H9 (cell line): ENCODE data around the gene EXOC3L4. TPM values are rescaled to one million over a fixed set of nuclear protein-coding genes. Genes with fewer than 3 reads are reported as not detected.

Source experiments
- DNase-seq: peaks from one replicate; pipeline ENCODE4 v3.0.0-alpha.2; 2017
- H2AFZ ChIP-seq: one replicate; pipeline ENCODE4 v1.6.1; 2013; ENCODE audit warnings: mild to moderate bottlenecking, low read length, control low read depth, moderate library complexity
- H2AK5ac ChIP-seq: 2 replicates; pipeline ENCODE4 v1.6.1; 2013; ENCODE audit warnings: low read length, control low read depth, mixed read lengths; ENCODE audit not compliant: insufficient read length
- H2BK120ac ChIP-seq: one replicate; pipeline ENCODE4 v1.6.1; 2013; ENCODE audit warnings: low read depth, mild to moderate bottlenecking, low read length, control low read depth, inconsistent platforms; ENCODE audit not compliant: poor library complexity, severe bottlenecking
- H2BK12ac ChIP-seq: 2 replicates; pipeline ENCODE4 v1.6.1; 2013; ENCODE audit warnings: low read length, control low read depth, mixed read lengths, low read depth; ENCODE audit not compliant: insufficient read length
- H2BK15ac ChIP-seq: 2 replicates; pipeline ENCODE4 v1.6.1; 2013; ENCODE audit warnings: low read depth, low read length, control low read depth
- H2BK20ac ChIP-seq: one replicate; pipeline ENCODE4 v1.6.1; 2013; ENCODE audit warnings: low read depth, mild to moderate bottlenecking, low read length, control low read depth, inconsistent platforms; ENCODE audit not compliant: poor library complexity, severe bottlenecking
- H2BK5ac ChIP-seq: 2 replicates; pipeline ENCODE4 v1.6.1; 2013; ENCODE audit warnings: low read length, control low read depth, mixed read lengths; ENCODE audit not compliant: insufficient read length
- H3K14ac ChIP-seq: 2 replicates; pipeline ENCODE4 v1.6.1; 2013; ENCODE audit warnings: low read length, control low read depth; ENCODE audit not compliant: insufficient read depth
- H3K18ac ChIP-seq: 2 replicates; pipeline ENCODE4 v1.6.1; 2013; ENCODE audit warnings: low read depth, mild to moderate bottlenecking, mixed read lengths, low read length, control low read depth; ENCODE audit not compliant: insufficient read length
- H3K23ac ChIP-seq: 2 replicates; pipeline ENCODE4 v1.6.1; 2013; ENCODE audit warnings: low read length, control low read depth, mixed read lengths, low read depth; ENCODE audit not compliant: insufficient read length
- H3K23me2 ChIP-seq: 2 replicates; pipeline ENCODE4 v1.6.1; 2013; ENCODE audit warnings: low read depth, mild to moderate bottlenecking, mixed read lengths, low read length, control low read depth; ENCODE audit not compliant: insufficient read length, poor library complexity, severe bottlenecking
- H3K27ac ChIP-seq: 2 replicates; pipeline ENCODE4 v1.5.1; 2013; ENCODE audit warnings: low read length, control low read depth, mixed read lengths, low read depth; ENCODE audit not compliant: insufficient read length
- H3K27me3 ChIP-seq: 2 replicates; pipeline ENCODE4 v1.6.1; 2013; ENCODE audit warnings: low read length, control low read depth, inconsistent platforms; ENCODE audit not compliant: insufficient read depth
- H3K4ac ChIP-seq: 2 replicates; pipeline ENCODE4 v1.6.1; 2013; ENCODE audit warnings: low read depth, mild to moderate bottlenecking, control low read depth, inconsistent platforms, low read length, moderate library complexity
- H3K4me1 ChIP-seq: 2 replicates; pipeline ENCODE4 v1.6.1; 2013; ENCODE audit warnings: low read length, control low read depth, inconsistent platforms; ENCODE audit not compliant: insufficient read depth
- H3K4me2 ChIP-seq: 2 replicates; pipeline ENCODE4 v1.6.1; 2013; ENCODE audit warnings: low read length, control low read depth, mixed read lengths; ENCODE audit not compliant: insufficient read length, insufficient read depth
- H3K56ac ChIP-seq: 2 replicates; pipeline ENCODE4 v1.6.1; 2013; ENCODE audit warnings: low read depth, mild to moderate bottlenecking, mixed read lengths, low read length, control low read depth; ENCODE audit not compliant: insufficient read length
- H3K79me1 ChIP-seq: 2 replicates; pipeline ENCODE4 v1.6.1; 2013; ENCODE audit warnings: low read depth, mild to moderate bottlenecking, moderate library complexity, low read length, control low read depth, inconsistent platforms; ENCODE audit not compliant: insufficient read depth, poor library complexity, severe bottlenecking
- H3K79me2 ChIP-seq: 2 replicates; pipeline ENCODE4 v1.6.1; 2013; ENCODE audit warnings: low read length, control low read depth, inconsistent platforms; ENCODE audit not compliant: insufficient read depth
- H3K9ac ChIP-seq: 2 replicates; pipeline ENCODE4 v1.6.1; 2013; ENCODE audit warnings: low read length, control low read depth, mixed read lengths; ENCODE audit not compliant: insufficient read length; ENCODE audit errors: extremely low read depth
- H3K9me3 ChIP-seq: one replicate; pipeline ENCODE4 v1.6.1; 2013; ENCODE audit warnings: low read depth, low read length, inconsistent platforms; ENCODE audit not compliant: control insufficient read depth
- H3T11ph ChIP-seq: one replicate; pipeline ENCODE4 v1.6.1; 2013; ENCODE audit warnings: mild to moderate bottlenecking, low read length, control low read depth, inconsistent platforms
- H4K20me1 ChIP-seq: one replicate; pipeline ENCODE4 v1.6.1; 2013; ENCODE audit not compliant: control insufficient read depth, insufficient read length, insufficient read depth
- H4K5ac ChIP-seq: 2 replicates; pipeline ENCODE4 v1.6.1; 2013; ENCODE audit warnings: low read depth, mild to moderate bottlenecking, mixed read lengths, low read length, control low read depth; ENCODE audit not compliant: insufficient read length
- H4K8ac ChIP-seq: replicated peaks from 2 replicates; pipeline ENCODE4 v1.6.1; 2013; ENCODE audit warnings: low read length, control low read depth, mixed read lengths, low read depth; ENCODE audit not compliant: insufficient read length
- H4K91ac ChIP-seq: 2 replicates; pipeline ENCODE4 v1.6.1; 2013; ENCODE audit warnings: low read depth, mild to moderate bottlenecking, moderate library complexity, mixed read lengths, low read length, control low read depth; ENCODE audit not compliant: insufficient read length
- H3K27ac Mint-ChIP-seq, 3 experiments: 2 replicates in 2 of 3; 3 replicates in 1 of 3; pipeline ENCODE4 v1.8.0; 2020 to 2021; ENCODE audit warnings: mixed read lengths in 3 of 3, mild to moderate bottlenecking in 1 of 3, moderate library complexity in 1 of 3
- H3K27me3 Mint-ChIP-seq: 2 replicates; pipeline ENCODE4 v1.8.0; 2021; ENCODE audit warnings: low read depth, mild to moderate bottlenecking, moderate library complexity, mixed read lengths
- H3K36me3 Mint-ChIP-seq, 3 experiments: 2 replicates in 2 of 3; 3 replicates in 1 of 3; pipeline ENCODE4 v1.8.0; 2020 to 2021; ENCODE audit warnings: low read depth in 3 of 3, mixed read lengths in 3 of 3; ENCODE audit not compliant: insufficient read depth in 1 of 3
- H3K4me1 Mint-ChIP-seq, 2 experiments: 2 replicates each; pipeline ENCODE4 v1.8.0; 2020; ENCODE audit warnings: mixed read lengths in 2 of 2
- H3K4me3 Mint-ChIP-seq, 2 experiments: 2 replicates in 1 of 2; 3 replicates in 1 of 2; pipeline ENCODE4 v1.8.0; 2020 to 2021; ENCODE audit warnings: mild to moderate bottlenecking in 2 of 2, mixed read lengths in 2 of 2, moderate library complexity in 1 of 2
- H3K9me3 Mint-ChIP-seq, 2 experiments: 2 replicates in 1 of 2; 3 replicates in 1 of 2; pipeline ENCODE4 v1.8.0; 2020; ENCODE audit warnings: mild to moderate bottlenecking in 2 of 2, mixed read lengths in 2 of 2, moderate library complexity in 1 of 2
- WGBS: extraction: QIAGEN DNeasy Blood & Tissue Kit; methylation state at CpG from one replicate; pipeline ENCODE4 v1.1.7; 2013; ENCODE audit warnings: missing lambda C conversion rate, low lambda C conversion rate, mixed read lengths; ENCODE audit not compliant: insufficient read length; ENCODE audit errors: extremely low coverage; 5-methylcytosine and 5-hydroxymethylcytosine counted together
- total RNA-seq: library from RNA; stranded (reverse); gene quantifications from 2 replicates; pipeline ENCODE4 v1.2.1, GENCODE V29; 2021
- TF ChIP-seq, protein P1 (sequence below): fragments of 200-600 bp; sonication (generic); conservative IDR thresholded peaks from 3 replicates; pipeline ENCODE4 v1.8.0; 2021; ENCODE audit warnings: antibody characterized with exemption, mild to moderate bottlenecking

EXOC3L4 gene
- total RNA-seq, 1 experiment from 2014 or later = 0.42 TPM

DNA sequence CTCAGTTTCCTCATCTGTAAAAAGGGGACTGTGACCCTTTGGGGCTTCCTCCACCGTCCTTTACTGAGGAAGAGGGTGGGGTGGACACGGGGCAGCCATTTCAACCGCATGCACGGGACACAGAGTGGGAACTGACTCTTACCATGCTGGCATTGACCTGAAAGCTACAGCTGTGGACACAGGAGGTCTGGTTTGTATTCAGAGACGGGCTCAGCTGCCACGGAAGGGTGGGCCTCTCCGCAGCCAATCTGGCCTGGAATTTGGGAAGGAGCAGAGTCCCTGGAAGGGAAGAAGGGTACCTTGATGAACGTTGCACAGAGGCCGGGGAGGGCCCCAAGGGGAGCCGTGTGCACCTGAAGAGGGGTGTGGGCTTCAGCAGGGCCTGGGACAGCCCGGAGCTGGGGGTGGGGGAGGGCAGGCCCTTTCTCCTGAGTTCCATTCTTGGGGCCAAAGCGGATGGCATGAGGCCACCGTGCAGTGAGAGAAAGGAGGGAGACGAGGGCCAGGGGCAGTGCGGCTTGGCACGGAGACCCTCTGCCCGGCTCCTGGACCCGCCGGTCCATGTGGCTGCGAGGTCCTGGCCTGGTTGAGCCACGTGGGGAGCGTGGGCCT is 43.3 kb downstream of the EXOC3L4 start:
- Histone ChIP-seq H2BK12ac (no peak overlapping the region), H3T11ph (no peak overlapping the region), H3K4me2 (no peak overlapping the region), H3K4me1 (no peaks in the 10 kb centered on the region; the same call in 1 of the 2 replicates), H2AFZ (no peak overlapping the region), H4K20me1 (no peaks in the 10 kb centered on the region), H2AK5ac (no peak overlapping the region), H4K5ac (no peak overlapping the region), H3K9ac (no peak overlapping the region), H3K79me1 (no peaks in the 10 kb centered on the region), H3K56ac (no peak overlapping the region), H4K8ac (no peak overlapping the region), H3K27ac (no peak overlapping the region), H3K23me2 (peaks cover 8% of the 10 kb centered on the region), H3K14ac (no peak overlapping the region), H3K23ac (no peak overlapping the region), H2BK120ac (no peak overlapping the region), H3K4ac (no peak overlapping the region), H2BK5ac (no peak overlapping the region), H3K27me3 (no peaks in the 10 kb centered on the region), H3K9me3 (no peaks in the 10 kb centered on the region), H3K18ac (peak overlapping the region; percentile 28), H2BK20ac (no peak overlapping the region), H4K91ac (no peak overlapping the region), H2BK15ac (no peak overlapping the region), H3K79me2 (no peaks in the 10 kb centered on the region)
- no peak for DNase-seq
- Mint-ChIP-seq H3K27ac (peak overlapping the region in 1 of 3 experiments; percentile 59; a peak in 1 of 7 replicates), H3K27me3 (peaks cover 11% of the 10 kb centered on the region), H3K9me3 (no peaks in the 10 kb centered on the region; a peak in 2 of 5 replicates), H3K4me3 (peak overlapping the region in 1 of 2 experiments; percentile 26; a peak in 1 of 5 replicates), H3K36me3 (peaks cover 6 to 28% (median 13%) of the 10 kb centered on the region in 3 experiments; a peak in 6 of 7 replicates), H3K4me1 (peaks cover 25 to 36% of the 10 kb centered on the region in 2 experiments)
- TF ChIP-seq, protein P1, sequence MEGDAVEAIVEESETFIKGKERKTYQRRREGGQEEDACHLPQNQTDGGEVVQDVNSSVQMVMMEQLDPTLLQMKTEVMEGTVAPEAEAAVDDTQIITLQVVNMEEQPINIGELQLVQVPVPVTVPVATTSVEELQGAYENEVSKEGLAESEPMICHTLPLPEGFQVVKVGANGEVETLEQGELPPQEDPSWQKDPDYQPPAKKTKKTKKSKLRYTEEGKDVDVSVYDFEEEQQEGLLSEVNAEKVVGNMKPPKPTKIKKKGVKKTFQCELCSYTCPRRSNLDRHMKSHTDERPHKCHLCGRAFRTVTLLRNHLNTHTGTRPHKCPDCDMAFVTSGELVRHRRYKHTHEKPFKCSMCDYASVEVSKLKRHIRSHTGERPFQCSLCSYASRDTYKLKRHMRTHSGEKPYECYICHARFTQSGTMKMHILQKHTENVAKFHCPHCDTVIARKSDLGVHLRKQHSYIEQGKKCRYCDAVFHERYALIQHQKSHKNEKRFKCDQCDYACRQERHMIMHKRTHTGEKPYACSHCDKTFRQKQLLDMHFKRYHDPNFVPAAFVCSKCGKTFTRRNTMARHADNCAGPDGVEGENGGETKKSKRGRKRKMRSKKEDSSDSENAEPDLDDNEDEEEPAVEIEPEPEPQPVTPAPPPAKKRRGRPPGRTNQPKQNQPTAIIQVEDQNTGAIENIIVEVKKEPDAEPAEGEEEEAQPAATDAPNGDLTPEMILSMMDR = no peak
- WGBS = no CpG with 5 or more reads among the region's 22 CpGs
